ENCODE results near the gene SMG1. TPM values are rescaled to one million over a fixed set of nuclear protein-coding genes. Genes with fewer than 3 reads are reported as not detected.
A peak's percentile ranks its signal among the peaks of the same experiment; 100 is the strongest.

SMG1 gene
- total and polyA plus RNA-seq, 2 of the 13 experiments (the other 11 are each of a cell fraction or from before 2014, with no cell fraction given): 48.7 to 53.7 TPM

- TF ChIP-seq SKIL (CRISPR knock-in tag; IDR thresholded peaks at IDR 0.05; ENCODE audit: borderline replicate concordance) (0 out of 2 replicates have a peak, but pooled peaks have one; percentile 42), CEBPB (IDR thresholded peaks at IDR 0.05; ENCODE audit: borderline replicate concordance, low read depth, low read length) (peak; percentile 71), GABPB1 (CRISPR knock-in tag; IDR thresholded peaks at IDR 0.05) (peak; percentile 18; the same call in 1 of the 2 replicates), FOXA3 (CRISPR knock-in tag; IDR thresholded peaks at IDR 0.05) (peak; percentile 48; the same call in 1 of the 2 replicates), ETV5 (CRISPR knock-in tag; IDR thresholded peaks at IDR 0.05; ENCODE audit: borderline replicate concordance) (peak; percentile 55; the same call in 1 of the 2 replicates), ELF3 (CRISPR knock-in tag; IDR thresholded peaks at IDR 0.05) (0 out of 2 replicates have a peak, but pooled peaks have one; percentile 26), RARA (CRISPR knock-in tag; IDR thresholded peaks at IDR 0.05) (0 out of 2 replicates have a peak, but pooled peaks have one; percentile 20), CEBPG (CRISPR knock-in tag; IDR thresholded peaks at IDR 0.05) (0 out of 2 replicates have a peak, but pooled peaks have one; percentile 31)
These were observed 169.6 kb downstream of the SMG1 start (continued) for GRCh38 chr16:18756639-18757038.

Other genes with a start within 250 kb of the SMG1 start
- gene RPS15A, start 136.1 kb downstream of the SMG1 start, total RNA-seq (2016; rRNA removed; fragmentation: Illumina TruSeq; extraction: Trizol): 5,489 and 6,421 TPM in 2 replicates
- gene RPS15A, start 136.1 kb downstream of the SMG1 start, polyA plus RNA-seq (2011; rRNA removed): 8,070 and 9,457 TPM in 2 replicates
- gene ARL6IP1, start 124.9 kb downstream of the SMG1 start, total RNA-seq (2016; rRNA removed; fragmentation: Illumina TruSeq; extraction: Trizol): 273 and 373 TPM in 2 replicates
- 183 and 263 TPM in 2 replicates for gene ARL6IP1, start 124.9 kb downstream of the SMG1 start, polyA plus RNA-seq (2011; rRNA removed)
- gene TMC7, start 57.5 kb upstream of the SMG1 start, total RNA-seq (2016; rRNA removed; fragmentation: Illumina TruSeq; extraction: Trizol): 1.2 TPM in 2 replicates
- 5.1 and 5.4 TPM in 2 replicates for gene TMC7, start 57.5 kb upstream of the SMG1 start, polyA plus RNA-seq (2011; rRNA removed)
- 45.7 and 50.6 TPM in 2 replicates for gene COQ7, start 141.2 kb upstream of the SMG1 start, total RNA-seq (2016; rRNA removed; fragmentation: Illumina TruSeq; extraction: Trizol)
- 16.3 and 20.1 TPM in 2 replicates for gene COQ7, start 141.2 kb upstream of the SMG1 start, polyA plus RNA-seq (2011; rRNA removed)
- gene ITPRIPL2, start 187.6 kb upstream of the SMG1 start, total RNA-seq (2016; rRNA removed; fragmentation: Illumina TruSeq; extraction: Trizol): 11.7 and 12.6 TPM in 2 replicates
- 5.9 and 7.6 TPM in 2 replicates for gene ITPRIPL2, start 187.6 kb upstream of the SMG1 start, polyA plus RNA-seq (2011; rRNA removed)
- gene SYT17, start 241.8 kb upstream of the SMG1 start, total RNA-seq (2016; rRNA removed; fragmentation: Illumina TruSeq; extraction: Trizol): 0.14 TPM in 1 of 2 replicates, not detected in the other
- 0.44 and 0.85 TPM in 2 replicates for gene SYT17, start 241.8 kb upstream of the SMG1 start, polyA plus RNA-seq (2011; rRNA removed)